ENCODE measurements around the gene PRND.
"Not testable (repeated sequence)": the region's sequence is repeated elsewhere in the genome, so short reads cannot be mapped to it uniquely, and the experiment has no call there.

Gene PRND

DNA sequence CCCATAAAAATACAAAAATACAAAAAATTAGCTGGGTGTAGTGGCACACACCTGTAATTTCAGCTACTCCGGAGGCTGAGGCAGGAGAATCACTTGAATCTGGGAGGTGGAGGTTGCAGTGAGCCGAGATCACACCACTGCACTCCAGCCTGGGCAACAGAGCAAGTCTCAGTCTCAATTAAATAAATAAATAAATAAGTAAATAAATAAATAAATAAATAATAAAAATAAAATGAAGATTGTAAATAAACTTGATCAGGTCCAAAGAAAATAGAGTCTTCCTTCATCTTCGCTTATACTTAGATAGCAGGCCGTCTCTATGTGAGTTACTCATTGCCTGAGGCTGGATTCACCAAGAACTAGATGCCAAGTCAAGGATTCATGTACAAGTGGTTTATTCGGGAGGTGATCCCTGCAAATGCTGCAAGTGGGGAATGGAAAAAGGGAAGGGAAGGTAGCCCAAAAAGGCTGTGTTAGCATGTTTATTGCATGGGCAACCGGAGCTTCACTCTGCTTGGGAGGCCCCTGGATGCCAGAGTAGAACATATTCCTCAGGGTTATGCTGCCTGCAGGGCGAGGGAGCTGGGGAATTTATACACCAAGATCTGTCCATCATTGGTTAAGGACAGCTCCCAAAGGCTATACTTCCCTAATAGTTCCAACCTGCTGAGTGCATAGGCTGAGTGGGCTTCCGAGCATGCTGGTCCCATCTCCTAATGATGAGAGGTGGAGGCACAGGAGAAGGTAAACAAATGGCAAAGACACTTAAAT, 16.3 kb downstream of the PRND start:
- no peak for DNase-seq (ENCODE audit: low spot score)

DNA sequence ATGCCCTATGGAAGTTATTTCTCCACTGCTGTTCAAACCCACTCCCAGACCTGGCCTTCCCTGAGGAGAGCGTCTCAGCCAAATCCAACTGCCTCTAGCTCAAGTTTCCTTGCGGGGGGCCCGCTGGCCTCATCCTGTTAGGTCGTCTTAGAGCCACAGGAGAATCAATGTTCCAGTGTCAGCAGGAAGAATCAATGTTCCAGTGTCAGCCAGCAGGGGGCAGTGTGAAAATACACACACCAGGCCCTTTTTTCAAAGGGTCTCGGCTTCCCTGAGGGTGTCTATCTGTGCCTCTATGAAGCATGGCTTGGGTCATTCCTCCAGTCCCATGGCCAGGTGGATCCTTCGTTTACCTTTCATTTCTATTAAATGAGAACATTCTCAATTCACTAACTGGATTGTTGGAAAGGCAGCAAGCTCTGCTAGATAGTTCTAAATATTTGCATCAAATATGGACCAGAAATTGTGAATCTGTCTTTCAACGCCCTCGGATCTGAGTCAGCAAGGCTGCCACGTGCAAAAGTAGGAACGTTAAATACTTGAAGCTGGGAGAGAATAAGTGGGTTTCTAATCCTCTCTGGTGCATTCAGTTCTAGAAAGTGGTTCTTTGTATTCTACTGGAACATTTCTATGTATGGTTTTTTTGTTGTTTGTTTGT, 19.2 kb downstream of the PRND start:
- peak; percentile 46 for DNase-seq (ENCODE audit: low spot score)

DNA sequence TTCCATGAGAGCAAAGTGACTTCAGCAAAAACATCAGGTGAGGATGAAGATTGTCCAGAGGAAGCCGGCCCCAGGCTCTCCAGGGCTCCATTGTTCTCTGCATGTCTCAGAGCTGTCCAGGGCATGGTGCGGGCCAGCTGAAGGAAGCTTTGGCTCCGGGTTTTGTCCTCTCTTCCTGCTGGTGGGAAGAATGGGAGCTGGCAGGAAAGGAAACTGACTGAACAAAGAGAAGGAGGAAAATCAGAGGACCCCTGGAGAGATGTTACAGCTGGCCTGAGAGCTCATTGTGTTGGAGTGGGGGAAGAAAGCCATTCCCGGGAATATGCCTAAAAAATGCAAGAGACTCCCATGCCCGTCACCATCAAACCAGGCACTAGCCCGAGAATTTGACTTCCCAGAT, 27.1 kb downstream of the PRND start:
- DNase-seq (ENCODE audit: low spot score): no peak

DNA sequence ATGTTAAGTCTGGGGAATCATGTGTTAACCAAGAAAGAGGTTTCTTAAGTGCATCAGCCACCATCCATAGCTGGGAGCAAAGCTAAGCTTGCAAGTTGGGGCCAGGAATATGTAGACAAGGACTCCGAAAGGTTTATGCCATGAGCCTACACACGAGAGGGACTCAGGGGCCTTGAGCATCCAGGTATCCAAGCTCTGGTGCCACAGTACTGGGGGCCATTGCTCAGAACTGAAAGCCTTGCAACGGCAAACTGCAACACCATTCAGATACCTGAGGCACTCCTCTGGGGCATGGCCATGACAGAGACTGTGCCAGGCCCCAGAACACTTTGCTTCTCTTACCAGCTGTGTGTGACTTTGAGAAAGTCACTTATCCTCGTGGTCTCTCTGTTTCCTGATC, 27.6 kb downstream of the PRND start:
- no peak for DNase-seq (ENCODE audit: low spot score)

DNA sequence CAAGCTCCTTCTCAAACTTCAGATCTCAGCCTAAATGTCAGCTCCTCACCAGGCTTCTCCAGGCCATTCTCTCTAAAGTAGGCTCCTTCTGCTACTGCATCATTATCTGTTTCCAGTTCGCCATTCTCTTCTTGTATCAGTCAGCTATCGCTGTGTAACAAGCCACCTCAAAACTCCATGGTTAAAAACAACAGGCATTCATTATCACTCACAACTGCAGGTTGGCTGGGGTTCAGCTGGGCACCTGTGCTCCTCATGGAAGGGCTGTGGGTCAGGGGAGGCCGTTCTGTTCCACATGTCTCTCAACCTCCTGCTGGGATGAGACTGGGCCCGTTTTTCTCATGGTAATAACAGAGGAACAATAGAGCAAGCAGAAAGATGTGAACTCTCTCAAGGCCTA, 28.7 kb downstream of the PRND start:
- no peak for DNase-seq (ENCODE audit: low spot score)

DNA sequence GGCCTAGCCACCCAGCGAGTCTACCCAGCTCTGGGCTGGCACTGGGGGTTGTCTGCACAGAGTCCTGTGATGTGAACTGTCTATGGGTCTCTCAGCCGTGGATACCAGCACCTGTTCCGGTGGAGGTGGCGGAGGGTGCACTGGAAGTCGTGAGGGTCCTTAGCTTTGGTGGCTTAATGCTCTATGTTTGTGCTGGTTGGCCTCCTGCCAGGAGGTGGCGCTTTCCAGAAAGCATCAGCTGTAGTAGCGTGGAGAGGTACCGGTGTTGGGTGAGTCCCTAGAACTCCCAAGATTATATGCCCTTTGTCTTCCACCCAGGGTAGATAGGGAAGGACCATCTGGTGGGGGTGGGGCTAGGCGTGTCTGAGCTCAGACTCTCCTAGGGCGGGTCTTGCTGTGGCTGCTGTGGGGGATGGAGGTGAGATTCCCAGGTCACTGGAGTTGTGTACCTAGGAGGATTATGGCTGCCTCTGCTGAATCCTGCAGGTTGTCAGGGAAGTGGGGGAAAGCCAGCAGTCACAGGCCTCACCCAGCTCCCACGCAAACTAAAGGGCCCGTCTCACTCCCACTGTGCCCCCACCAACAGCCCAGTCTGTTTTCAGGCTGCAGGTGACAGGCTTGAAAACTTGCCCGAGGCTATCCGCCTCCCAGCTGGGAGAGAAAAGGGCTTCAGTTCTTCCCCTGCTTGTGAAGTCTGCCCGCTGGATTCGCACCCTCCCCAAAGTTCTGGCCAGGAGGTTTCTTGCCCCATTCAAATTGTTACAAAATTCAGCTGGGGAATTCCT, 37.6 kb downstream of the PRND start:
- peak; percentile 25 for DNase-seq (ENCODE audit: low spot score)

DNA sequence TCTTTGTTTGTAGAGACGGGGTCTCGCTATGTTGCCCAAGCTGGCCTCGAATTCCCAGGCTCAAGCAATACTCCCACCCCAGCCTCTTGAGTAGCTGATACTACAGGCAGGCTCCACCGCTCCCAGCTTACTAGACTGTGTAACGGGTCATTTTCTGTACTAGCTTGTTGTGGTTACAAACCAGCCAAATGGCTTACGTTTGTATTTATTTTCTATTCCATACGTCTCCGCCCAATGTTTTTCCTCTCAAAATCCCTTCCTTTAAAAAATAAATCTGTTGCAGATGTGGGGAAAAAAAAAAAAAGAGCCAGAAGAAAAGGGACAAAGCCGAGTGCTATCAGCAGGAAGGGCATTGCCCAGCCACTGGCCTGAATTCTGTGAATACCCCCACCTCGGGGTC, 41.6 kb downstream of the PRND start:
- DNase-seq (ENCODE audit: low spot score): no peak

DNA sequence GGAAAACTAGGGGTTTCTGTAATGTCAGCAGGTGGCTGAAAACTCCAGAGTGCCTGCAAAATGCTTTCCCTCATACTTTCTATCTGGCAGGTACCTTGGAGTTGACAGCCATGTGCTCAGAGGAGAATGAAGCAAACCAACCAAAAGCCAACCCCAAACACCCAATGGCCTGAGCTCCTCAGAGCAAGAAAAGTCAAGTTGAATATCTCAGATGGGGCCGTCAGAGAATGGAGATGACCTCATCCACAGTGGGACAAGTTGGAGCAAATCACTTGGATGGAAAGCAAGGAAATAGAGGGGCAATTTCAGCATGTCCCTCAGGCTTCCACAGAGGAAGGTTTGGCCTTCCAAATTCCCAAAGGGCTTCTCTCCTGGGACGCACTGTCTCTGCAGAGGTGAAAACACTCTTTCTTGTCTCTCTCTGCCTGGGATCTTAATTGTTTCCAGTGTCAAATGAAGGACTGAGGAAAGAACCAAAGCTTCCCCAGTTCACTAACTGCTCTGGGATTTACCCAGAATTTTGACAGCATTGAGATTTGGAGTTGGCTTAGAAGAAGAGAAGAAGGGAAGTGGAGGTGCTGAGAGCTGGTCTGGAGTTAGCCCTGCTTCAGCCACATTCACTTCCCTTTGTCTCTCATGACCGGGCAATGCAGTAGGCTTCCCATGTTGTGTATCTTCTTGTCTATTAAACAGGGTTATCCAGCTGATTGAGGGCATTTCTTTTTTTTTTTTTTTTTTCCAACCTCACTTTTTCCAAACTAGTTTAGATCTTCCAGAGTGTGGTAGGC, 42.2 kb downstream of the PRND start:
- DNase-seq (ENCODE audit: low spot score): no peak

DNA sequence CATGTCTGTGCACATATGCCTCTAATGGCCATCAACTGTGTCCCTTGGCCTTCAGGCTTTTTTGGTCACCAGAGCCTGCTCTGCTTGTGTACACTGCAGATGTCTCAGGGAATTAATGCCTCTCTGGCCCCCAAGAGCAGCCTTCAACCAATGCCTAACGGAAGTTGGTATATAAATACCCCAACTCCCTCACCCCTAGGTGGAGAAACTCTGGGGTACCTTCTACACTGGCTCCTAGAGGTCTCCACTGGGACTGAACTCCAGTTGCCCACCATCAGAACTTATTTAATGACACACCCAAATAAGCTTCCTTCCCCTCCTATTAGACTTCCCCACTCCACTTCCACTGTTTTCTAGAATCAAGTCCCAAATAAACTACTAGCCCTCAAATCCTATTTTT, 43.1 kb downstream of the PRND start:
- no peak for DNase-seq (ENCODE audit: low spot score)

DNA sequence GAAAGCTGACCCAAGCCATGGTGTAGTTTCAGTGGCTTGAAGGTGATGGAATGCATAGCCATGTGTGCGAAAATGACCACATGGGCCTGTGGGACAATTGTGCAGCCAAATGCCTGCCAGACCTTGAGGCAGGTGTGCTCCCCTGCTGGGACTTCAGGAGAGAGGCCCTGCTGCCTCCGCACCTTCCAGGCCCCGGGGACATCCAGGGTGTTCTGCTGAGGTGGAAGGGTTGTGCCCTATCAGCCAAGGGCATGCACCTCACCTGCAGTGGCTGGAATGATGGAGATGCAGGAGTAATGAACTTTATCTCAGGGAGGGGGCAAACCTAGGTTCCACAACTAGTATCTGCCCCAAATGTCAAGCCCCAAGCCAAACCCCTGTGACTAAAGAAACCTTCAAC, 44.0 kb downstream of the PRND start:
- DNase-seq (ENCODE audit: low spot score): no peak

DNA sequence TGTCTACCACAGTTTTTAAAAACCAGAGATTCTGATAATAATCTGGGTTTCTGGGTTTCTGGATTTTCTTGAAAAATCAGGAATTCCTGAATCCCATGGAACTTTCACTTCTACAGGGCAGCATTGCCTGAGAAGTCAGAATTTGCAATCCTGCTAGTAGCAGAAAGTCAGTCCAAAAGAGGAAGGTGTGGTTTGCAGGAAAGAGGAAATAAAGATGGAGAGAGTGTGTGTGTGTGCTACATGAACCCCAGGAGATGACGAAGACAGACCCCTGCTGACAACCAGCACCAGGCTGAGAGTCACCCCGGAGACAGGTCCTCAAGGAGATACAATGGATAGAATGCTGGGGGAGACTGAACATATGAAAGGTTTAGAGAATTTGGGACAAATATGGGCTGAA, 44.9 kb downstream of the PRND start:
- no peak for DNase-seq (ENCODE audit: low spot score)

DNA sequence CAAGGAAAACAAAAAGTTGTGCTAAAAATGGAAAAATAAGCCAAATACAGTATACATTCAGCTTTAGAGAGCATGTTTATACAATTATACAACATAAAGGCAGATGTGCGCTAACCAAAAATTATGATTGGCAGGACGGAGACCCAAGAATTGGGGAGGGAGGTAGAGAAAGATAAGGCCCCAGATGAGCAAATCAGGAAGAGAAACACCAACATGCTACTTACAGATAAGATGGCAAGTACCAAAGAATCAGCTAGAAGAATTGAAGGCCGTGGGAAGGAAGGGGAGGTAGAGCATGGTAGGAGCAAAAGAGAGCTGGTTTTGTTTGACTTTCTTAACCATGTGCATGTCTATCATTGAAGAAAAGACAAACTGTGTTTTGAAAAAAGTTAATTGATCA, 45.4 kb downstream of the PRND start:
- DNase-seq (ENCODE audit: low spot score): no peak

DNA sequence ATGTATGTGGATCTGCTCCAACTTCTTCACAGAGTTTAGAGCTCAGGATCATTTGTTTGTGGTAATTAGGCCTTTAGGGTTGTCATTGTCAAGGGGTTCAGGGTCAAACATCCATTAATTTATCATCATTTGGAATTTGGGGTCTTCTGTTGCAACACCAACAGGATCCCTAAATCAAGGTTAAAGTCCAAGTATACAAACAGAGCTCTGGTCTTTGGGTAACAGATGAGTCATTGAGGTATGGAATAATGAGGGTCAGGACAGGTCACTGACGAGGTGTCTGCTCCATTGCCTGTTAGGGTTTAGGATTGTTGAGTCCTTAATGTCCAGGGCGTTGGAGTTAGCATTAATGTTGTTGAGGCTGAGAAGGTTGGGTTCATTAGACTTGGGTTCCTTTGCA, 47.6 kb downstream of the PRND start:
- DNase-seq (ENCODE audit: low spot score): peak; percentile 27

DNA sequence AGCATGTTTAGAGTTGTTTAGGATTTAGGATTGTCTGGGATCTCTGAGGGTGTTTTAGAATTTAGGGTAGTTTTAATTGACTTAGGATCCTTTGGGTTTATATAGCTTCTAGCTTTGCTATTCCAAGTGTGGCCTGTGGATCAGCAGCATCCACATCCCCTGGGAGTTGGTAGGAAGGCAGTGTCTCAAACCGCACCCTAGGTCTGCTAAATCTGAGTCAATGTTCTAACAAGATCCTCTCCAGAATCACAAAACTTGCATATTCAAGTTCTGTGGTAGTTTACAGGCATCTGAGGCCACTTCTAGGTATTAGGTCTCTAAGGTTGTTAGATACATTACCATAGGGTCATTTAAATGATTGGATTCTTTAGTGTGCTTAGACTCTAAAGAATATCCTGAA, 48.3 kb downstream of the PRND start:
- DNase-seq (ENCODE audit: low spot score): no peak

DNA sequence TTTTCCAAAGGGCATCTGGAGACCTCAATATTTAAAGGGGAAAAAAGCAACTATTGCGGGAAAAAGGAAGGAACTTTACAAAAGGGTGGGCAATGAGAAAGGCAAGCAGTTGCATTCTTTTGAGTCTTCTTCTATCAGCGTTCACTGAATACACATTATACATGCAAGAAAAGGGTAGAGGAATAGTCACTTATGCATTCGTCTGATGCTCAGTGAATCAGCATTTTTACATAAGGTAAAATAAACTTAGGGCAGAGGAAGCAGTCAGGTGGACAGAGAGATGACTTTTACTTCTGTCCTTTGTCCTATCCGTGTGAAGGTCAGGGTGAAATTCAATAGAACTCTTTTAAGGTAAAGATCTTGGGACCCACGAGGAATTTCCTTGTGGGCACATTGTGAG, 49.3 kb downstream of the PRND start:
- DNase-seq (ENCODE audit: low spot score): no peak

DNA sequence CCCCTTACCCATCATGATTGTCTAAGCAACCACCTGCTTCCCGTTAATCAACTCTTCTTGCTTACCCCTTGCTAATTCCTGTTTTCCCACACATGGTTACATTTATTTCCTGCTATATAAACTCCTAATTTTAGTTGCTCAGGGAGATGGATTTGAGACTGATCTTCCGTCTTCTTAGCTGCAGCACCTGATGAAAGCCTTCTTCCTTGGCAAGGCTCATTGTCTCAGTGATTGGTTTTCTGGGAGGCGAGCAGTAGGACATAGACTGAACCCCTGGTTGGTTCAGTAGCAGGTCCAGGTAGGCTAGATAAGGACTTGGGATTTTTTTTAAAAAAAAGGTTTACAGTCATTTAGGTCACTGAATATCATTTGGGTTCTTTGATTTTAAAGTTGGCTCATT, 50.4 kb downstream of the PRND start:
- DNase-seq (ENCODE audit: low spot score): no peak

DNA sequence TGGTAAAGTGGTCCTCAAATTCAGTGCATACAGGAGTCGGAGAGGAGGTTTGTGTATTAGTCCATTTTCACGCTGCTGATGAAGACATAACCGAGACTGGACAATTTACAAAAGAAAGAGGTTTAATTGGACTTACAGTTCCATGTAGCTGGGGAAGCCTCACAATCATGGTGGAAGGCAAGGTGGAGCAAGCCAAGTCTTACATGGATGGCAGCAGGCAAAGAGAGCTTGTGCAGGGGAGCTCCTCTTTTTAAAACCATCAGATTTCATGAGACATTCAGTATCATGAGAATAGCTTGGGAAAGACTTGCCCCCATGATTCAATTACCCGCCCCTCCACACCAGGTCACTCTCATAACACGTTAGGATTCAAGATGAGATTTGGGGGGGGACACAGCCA, 51.3 kb downstream of the PRND start:
- DNase-seq (ENCODE audit: low spot score): not testable (repeated sequence)

DNA sequence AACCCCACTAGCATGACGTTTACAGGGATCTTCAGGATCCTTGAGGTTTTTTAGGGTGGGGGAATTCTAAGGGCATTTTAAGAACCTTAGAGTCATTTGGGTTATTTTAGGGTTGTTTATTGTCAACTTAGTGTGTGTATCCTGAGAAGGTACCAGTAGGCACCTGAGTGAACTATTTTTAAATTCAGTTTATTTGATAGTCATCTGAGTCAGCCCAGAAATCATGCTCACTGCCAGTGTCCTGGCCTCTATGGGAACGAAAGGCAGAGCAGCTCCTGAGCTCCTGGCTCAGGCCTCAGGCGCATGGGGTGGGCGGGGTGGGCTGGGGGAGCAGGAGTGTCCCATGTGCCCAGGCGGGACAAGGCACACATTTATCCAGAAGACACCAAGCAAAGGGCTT, 52.0 kb downstream of the PRND start:
- DNase-seq (ENCODE audit: low spot score): no peak

DNA sequence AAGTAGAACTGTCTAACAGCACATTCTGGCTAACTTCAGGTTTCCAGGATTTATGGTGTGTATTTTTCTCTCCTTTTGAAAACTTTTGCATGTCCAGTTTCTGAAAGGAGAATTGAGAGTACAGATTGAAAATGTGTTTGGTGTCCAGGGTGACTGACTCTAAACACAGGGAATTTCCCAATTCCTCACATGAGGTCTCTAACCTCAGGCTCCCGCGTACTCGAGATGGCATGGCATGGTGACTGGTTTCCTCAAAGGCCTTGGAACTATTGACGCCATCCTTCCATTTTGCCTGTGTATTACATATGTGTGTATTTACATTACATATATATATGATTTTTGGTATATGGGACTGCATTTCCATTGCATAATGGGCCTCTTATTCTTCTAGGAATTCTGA, 52.5 kb downstream of the PRND start:
- no peak for DNase-seq (ENCODE audit: low spot score)

DNA sequence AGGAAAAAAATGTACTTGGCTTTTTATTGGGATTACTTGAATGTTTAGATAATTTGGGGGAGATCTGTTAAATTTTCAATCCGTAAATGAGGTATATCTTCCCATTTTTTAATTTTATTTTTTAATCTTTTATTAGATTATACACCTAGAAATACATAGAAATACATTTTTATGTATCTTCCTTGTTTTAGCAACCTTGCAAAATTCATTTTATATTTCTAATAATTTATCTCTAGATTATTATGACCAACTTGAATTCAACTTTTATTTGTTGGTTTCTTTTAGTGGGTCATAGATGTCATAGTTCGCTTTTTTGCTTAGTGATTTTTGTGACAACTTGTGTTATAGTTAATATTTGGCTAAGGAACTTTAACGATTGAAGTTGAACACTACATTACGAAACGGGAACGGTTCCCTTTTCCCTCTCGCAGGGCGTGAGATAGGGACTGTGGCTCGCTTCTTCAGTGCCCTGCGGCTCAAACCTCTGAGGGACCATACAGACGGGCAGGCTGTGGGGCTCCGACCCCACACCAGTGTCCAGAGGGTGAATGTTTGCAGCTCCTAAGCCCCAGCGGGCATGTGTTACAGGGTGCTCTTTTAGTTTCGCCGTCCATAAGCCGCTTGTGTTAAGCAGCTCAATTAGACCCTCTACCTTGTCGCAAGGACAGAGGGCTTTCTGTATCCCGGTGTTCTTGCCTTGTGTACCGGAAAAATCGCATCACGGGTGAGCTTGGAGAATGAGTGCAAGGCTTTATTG, 53.8 kb downstream of the PRND start:
- no peak for DNase-seq (ENCODE audit: low spot score)

DNA sequence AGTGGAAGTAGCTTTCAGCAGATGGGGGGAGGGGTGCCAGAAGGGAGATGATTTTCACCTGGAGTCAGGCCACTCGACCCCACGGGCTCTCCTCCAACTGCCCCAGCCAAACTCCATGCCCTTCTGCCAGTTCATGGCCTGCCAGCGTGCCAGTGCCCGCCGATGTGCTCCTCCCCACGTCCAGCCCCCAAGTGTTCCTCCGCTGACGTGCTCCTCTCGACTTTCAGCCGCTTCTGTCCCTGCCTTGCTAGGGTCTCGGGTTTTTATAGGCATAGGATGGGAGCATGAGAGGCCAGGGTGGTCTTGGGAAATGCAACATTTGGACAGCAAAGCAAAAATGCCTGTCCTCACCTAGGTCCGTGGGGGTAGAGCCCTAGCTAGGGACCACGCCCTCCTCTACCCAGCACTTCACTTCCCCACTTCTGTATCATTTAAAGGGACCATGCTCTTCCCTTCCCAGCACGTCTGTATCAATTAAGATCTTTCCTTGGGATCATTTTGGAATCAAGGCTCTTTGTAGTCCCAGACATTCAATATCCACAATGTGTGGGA, 54.4 kb downstream of the PRND start:
- DNase-seq (ENCODE audit: low spot score): no peak
